ENCODE data around the gene NOX1. TPM values are rescaled to one million over a fixed set of nuclear protein-coding genes. Genes with fewer than 3 reads are reported as not detected.
"Not testable (repeated sequence)": the region's sequence is repeated elsewhere in the genome, so short reads cannot be mapped to it uniquely, and the experiment has no call there.

The NOX1 gene
- total RNA-seq, 2 experiments from 2014 or later: not detected

DNA sequence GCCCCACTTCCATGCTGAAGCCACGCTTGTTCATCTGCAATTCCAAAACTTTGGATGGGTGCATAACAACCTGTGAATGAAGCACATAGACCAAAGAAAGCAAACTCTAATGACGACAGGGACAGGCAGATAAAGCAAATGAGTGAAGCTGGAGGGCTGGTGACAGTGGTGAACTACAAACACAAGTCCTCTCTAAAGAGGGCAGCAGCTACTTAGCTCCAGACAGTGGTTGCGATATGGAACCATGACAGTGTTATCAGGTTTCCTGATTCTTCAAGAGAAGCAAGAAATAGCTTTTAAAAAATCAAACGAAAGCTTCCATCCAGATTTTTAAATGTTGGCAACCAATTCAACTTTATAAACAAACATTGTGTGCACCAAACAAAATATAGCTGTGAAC is 23.8 kb downstream of the NOX1 start:
- H3K9me3 Mint-ChIP-seq: no peaks in the 10 kb centered on the region
- H3K27me3 Mint-ChIP-seq: no peaks in the 10 kb centered on the region
- H3K4me3 Mint-ChIP-seq: no peak overlapping the region
- H3K27ac Mint-ChIP-seq: no peak overlapping the region
- DNase-seq: no peak
- no peaks in the 10 kb centered on the region for H3K4me1 Mint-ChIP-seq
- no peaks in the 10 kb centered on the region for H3K36me3 Mint-ChIP-seq

DNA sequence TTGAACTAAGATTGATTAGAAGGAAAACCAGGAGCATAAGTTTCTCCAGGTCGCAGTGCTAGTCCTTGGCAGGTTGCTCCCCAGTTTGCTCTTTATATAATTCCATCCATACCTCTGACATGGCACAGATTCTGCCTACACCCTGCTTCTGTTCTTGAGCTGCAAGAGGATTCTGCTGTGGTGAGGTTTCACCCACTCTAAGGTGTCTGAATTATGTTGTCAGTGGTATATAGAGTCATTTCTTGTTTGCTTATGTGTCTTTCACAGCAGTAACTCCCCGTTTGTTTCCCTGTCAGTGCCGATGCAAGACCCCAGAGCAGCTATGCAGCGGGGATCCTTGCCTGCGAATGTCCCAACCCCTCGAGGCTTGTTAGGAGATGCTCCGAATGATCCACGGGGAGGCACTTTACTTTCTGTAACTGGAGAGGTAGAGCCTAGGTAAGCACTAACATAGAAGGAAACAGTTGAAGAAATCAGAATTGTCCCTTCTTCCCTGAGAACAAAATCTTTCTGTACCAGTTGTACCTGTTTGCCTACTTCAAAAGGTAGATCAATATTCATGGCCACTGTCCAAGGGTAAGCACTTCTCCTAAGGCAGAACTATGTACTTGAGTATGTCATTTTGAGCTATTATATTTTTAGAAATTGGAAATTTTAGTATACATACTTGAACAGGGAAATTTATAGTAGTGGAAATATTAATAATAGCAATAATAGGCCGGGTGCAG is 42.8 kb downstream of the NOX1 start:
- no peak for DNase-seq
- Mint-ChIP-seq H3K27ac (peak overlapping the region; percentile 97), H3K4me1 (peaks cover 28% of the 10 kb centered on the region), H3K36me3 (peaks cover 40% of the 10 kb centered on the region), H3K4me3 (no peak overlapping the region), H3K27me3 (no peaks in the 10 kb centered on the region), H3K9me3 (no peaks in the 10 kb centered on the region)

DNA sequence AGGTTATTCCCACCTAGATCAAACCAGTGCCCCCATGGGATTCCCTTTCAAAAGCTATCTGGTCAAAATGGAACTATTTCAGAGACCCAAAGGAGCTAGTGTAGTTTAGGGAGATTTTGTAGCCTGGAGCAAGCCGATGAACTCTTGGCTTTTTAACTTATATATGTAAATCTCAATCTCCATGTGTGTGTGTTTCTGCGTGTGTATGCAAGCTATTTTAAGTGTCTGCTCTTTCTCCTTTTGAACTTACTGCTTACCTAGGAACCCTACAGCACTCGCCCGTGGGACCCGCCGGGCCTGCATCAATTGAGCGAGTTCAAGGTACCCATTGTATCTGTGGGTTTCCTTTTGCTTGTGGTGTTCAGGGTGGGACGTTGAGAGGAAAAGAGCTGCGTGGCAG is 43.6 kb downstream of the NOX1 start:
- no peaks in the 10 kb centered on the region for H3K27me3 Mint-ChIP-seq
- H3K36me3 Mint-ChIP-seq: peaks cover 41% of the 10 kb centered on the region

DNA sequence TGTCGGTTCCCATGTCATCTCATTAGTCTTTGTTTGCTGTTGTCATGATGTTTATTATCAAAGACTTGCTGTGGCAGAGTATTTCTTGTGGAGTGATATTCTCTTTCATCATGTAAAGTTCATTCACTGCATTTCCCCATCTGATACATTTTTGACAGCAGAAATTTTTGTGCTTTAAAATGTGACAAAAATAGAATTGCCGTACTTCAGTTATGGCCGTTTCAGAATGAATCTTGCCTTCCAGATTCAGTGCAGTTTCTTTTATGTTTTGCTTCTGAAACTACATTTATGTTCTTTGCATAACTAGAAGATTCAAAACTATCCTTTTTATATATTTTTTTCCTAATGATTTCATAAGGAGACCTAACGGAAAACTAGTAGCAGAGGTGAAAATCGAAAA is 44.0 kb downstream of the NOX1 start:
- peaks cover 41% of the 10 kb centered on the region for H3K36me3 Mint-ChIP-seq
- H3K27ac Mint-ChIP-seq: peak overlapping the region; percentile 97
- DNase-seq: no peak
- no peaks in the 10 kb centered on the region for H3K9me3 Mint-ChIP-seq
- H3K27me3 Mint-ChIP-seq: no peaks in the 10 kb centered on the region
- peaks cover 28% of the 10 kb centered on the region for H3K4me1 Mint-ChIP-seq
- peak overlapping the region; percentile 63 for H3K4me3 Mint-ChIP-seq

More for the DNA sequence above, 43.6 kb downstream of the NOX1 start:
- Mint-ChIP-seq H3K9me3 (no peaks in the 10 kb centered on the region), H3K4me1 (peaks cover 28% of the 10 kb centered on the region), H3K27ac (peak overlapping the region; percentile 97), H3K4me3 (peak overlapping the region; percentile 56)
- DNase-seq: no peak

DNA sequence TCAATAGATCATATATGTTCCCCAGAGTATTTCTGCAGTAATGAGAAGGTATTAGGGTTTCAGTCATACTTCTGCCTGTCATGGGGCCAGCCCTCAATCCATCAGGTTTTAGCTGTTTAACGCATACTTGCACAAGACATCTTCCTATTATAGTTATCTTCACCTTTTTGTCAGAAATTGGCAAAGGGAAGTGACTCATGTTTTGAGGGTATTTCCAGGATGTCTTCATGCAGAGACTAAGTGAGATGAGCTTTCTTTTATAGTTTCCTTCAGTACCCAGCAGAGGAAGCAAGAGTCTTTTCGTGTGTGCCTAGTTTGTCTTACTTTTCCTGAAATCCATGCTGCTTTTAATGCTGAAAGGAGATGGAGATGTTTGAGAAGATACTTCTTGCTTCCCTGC is 44.4 kb downstream of the NOX1 start:
- no peaks in the 10 kb centered on the region for H3K27me3 Mint-ChIP-seq
- H3K4me1 Mint-ChIP-seq: peaks cover 28% of the 10 kb centered on the region
- peak overlapping the region; percentile 63 for H3K4me3 Mint-ChIP-seq
- peak overlapping the region; percentile 97 for H3K27ac Mint-ChIP-seq
- DNase-seq: peak; percentile 1
- no peaks in the 10 kb centered on the region for H3K9me3 Mint-ChIP-seq
- peaks cover 41% of the 10 kb centered on the region for H3K36me3 Mint-ChIP-seq

DNA sequence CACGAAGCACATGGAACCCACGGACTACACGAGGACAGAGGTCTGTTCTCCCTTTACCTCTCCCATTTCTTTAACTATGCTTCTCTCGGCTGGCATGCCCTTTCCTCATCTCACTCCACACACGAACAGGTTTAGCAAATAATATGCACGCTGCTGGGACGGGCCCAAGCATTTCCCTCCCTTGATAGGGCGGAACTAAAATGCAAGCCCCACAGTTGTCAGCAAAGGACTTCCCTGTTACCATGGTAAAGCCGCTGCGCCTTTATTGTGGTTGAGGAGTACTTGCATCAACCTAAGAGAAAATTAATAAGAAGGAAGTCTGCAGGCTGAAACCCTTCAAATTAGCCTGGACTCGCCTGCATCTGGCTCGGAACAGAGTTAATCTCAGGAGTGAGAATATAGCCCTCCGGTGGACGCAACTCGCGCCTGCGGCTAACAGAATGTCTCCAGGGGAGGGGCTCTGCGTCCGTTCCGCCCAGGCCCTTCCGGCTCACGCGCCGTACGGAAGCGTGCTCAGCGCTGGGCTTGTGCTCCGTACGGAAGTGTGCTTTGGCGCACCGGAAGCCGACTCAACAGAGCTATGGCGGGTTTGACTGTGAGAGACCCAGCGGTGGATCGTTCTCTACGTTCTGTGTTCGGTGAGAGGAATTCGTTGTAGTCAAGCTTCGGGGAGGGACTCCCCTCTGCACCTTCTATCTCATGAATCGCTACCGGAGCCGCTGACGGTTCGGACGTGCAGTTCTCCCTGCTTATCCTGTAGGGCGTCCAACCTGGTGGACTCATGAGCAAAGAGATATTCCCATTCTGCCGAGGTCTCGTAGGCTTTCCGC is 54.1 kb downstream of the NOX1 start, which contains the start of gene CSTF2:
TSS of gene CSTF2 (plus strand) at position 555 of the 830 bp plus-strand sequence. CDS start at position 581, 26 bp downstream.
- no peaks in the 10 kb centered on the region for H3K4me1 Mint-ChIP-seq
- peaks cover 12% of the 10 kb centered on the region for H3K36me3 Mint-ChIP-seq
- peak within 1 kb of the TSS; percentile 98 for H3K27ac Mint-ChIP-seq
- peak within 1 kb of the TSS; percentile 89 for H3K4me3 Mint-ChIP-seq
- H3K9me3 Mint-ChIP-seq: no peaks in the 10 kb centered on the region
- DNase-seq: peak; percentile 79
- H3K27me3 Mint-ChIP-seq: peaks cover 4% of the 10 kb centered on the region

DNA sequence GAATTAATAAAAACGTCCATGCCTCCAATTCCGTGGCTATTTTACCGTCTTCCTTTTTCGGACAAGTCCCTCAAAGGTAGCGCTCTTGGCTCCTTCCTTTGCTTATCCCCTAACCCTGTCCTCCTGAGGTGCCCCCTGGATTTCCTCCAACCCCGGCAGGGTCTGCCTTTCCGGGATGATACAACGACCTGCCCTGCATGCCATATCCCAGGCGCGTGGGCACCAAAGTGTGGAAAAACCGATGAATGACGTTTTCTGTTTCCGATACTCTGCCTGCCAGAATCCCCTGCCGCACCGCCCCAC is 54.7 kb downstream of the NOX1 start:
- H3K4me3 Mint-ChIP-seq: peak overlapping the region; percentile 89
- H3K9me3 Mint-ChIP-seq: no peaks in the 10 kb centered on the region
- peaks cover 12% of the 10 kb centered on the region for H3K36me3 Mint-ChIP-seq
- H3K4me1 Mint-ChIP-seq: no peaks in the 10 kb centered on the region
- H3K27me3 Mint-ChIP-seq: peaks cover 4% of the 10 kb centered on the region
- peak; percentile 45 for DNase-seq
- H3K27ac Mint-ChIP-seq: peak overlapping the region; percentile 98

DNA sequence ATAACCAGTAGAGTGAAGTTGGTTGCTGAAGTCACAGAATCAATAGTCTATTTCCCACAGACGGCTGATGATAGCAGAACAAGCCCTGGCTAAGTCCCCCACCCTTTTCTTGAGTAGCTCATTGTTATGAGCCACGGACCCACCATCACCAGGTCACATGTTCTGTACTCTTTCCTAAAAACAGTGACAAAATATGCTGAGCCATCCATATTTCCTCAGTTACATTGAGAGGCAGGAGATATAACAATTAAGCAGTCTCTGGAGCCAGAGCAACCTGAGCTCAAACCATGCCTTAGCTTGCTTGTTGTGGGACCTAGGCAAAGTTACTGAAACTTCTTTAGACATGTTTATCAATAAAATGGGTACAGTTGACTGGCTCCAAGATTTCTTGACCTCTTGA is 56.8 kb downstream of the NOX1 start:
- Mint-ChIP-seq H3K4me1 (no peaks in the 10 kb centered on the region), H3K36me3 (peaks cover 6% of the 10 kb centered on the region), H3K4me3 (no peak overlapping the region), H3K27ac (no peak overlapping the region), H3K27me3 (peaks cover 5% of the 10 kb centered on the region), H3K9me3 (no peaks in the 10 kb centered on the region)
- no peak for DNase-seq

DNA sequence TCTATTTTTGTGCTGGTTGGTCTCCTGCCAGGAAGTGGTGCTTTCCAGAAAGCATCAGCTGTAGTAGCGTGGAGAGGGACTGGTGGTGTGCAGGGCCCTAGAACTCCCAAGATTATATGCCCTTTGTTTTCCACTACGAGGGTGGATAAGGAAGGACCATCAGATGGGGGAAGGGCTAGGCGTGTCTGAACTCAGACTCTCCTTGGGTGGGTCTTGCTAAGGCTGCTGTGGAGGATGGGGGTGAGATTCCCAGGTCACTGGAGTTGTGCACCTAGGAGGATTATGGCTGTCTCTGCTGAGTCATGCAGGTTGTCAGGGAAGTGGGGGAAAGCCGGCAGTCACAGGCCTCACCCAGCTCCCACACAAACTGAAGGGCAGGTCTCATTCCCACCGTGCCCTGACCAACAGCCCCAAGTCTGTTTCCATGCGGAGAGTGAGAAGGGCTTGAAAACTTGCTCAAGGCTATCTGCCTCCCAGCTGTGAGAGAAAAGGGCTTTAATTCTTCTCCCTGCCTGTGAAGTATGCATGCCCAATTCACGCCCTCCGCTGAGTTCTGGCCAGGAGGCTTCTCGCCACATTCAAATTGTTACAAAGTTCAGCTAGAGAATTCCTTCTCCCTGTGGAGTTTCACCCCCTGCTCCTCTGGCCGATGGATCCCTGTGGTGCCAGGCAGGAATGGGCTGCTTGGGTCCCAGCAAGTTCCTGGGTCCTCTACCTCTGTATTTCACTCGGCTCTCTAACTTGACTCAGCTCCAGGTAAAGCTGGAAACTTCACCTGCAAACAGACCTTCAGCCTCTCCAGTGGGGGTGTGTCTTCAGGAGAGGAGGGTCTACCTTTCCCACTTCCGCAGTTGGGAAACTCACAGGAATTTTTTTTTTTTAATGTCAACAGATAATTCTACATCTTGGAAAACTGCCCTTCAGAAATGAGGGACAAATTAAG is 61.7 kb downstream of the NOX1 start:
- Mint-ChIP-seq H3K27me3 (peaks cover 27% of the 10 kb centered on the region), H3K27ac (no peak overlapping the region), H3K4me3 (no peak overlapping the region), H3K9me3 (peaks cover 5% of the 10 kb centered on the region), H3K36me3 (no peaks in the 10 kb centered on the region), H3K4me1 (no peaks in the 10 kb centered on the region)
- no peak for DNase-seq

DNA sequence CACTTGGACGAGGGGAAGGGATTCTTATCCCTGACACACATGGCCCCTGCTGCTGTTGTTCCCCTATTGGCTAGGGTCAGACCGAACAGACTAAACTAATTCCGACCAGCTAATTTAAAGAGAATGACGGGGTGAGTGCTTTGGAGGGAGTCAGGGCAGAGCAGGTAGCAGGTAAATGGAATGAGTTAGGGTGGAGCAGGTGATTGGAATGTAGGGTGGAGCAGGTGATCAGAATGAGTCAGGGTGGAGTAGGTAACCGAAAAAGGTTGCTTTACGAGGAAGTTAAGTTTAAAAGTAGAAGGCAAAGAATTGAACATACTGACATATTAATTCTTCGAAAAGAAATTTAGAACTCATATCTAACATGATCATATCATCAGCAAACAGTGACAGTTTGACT is 65.9 kb downstream of the NOX1 start:
- H3K9me3 Mint-ChIP-seq: peaks cover 18% of the 10 kb centered on the region
- not testable (repeated sequence) for H3K27ac Mint-ChIP-seq, DNase-seq, H3K4me1 Mint-ChIP-seq, H3K36me3 Mint-ChIP-seq, H3K4me3 Mint-ChIP-seq
- H3K27me3 Mint-ChIP-seq: peaks cover 27% of the 10 kb centered on the region

DNA sequence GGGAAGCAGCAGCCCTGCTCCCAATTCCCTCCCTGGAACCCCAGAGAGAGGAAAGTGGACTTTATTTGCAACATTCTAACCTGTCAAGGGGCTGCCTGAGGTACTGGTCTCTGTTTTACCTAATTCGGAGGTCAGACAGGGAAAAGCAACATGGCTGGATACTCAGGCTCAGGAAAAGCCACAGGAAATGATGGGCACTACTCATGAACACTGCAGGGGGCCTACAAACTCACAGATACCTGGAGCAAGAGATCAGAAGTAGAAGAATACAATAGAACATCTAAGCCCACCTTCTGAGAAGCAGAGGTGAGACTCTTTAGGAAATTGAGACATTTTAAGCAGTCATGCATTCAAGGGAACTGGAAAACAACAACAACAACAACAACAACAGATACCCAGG is 69.4 kb downstream of the NOX1 start:
- DNase-seq: no peak
- Mint-ChIP-seq H3K4me1 (no peaks in the 10 kb centered on the region), H3K4me3 (no peak overlapping the region), H3K36me3 (no peaks in the 10 kb centered on the region), H3K27ac (no peak overlapping the region), H3K27me3 (peaks cover 6% of the 10 kb centered on the region), H3K9me3 (peaks cover 17% of the 10 kb centered on the region)

DNA sequence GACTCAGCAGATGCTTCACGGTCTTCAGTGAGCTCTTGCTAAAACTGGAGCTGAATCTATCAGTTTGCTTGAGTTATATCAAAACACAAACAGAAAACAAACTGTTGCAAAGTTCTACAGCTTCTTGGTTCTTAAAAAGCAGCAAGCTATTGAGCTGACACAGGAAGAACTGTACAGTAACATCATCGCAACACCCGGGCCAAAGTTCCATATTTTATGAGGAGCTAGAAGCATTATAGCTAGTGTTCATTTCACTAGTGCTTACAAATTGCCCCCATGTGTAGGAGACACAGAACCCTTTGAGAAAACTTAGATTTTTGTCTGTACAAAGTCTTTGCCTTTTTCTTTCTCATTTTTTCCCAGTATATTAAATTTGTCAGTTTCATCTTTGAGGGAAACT is 71.3 kb downstream of the NOX1 start:
- peaks cover 13% of the 10 kb centered on the region for H3K9me3 Mint-ChIP-seq
- H3K4me1 Mint-ChIP-seq: no peaks in the 10 kb centered on the region
- DNase-seq: no peak

DNA sequence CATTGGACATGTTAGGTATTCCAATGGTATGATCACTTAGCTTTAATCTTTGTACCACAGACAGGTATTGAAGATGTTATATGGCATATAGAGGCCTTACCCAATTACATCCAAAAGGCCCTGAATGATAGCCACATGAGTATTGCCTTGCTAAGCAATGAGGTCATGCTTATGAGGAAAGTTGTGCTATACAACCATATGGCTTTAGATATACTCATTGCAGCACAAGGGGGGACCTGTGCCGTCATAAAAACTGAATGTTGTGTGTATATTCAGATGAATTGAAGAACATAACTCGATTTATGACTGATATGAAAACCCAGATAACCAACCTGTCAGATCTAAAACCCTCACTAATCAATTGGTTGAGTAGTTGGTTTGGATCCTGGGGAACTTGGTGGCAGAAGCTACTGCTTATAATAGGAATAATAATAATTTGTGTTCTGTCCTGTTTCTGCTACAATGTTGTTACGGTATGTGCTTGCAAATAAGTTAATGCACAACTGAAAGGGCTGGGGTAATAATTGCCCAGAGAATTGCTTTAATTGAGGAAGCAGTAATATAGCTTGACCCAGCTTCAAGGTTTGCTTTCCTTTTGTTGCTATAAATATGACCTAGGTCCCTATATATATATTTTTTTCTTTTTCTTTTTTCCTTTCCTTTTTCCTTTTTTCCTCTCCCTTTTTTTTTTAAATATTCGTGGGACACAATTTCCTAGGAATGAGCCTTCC is 75.5 kb downstream of the NOX1 start:
- H3K27me3 Mint-ChIP-seq: no peaks in the 10 kb centered on the region
- no peak overlapping the region for H3K4me3 Mint-ChIP-seq
- no peaks in the 10 kb centered on the region for H3K36me3 Mint-ChIP-seq
- H3K9me3 Mint-ChIP-seq: no peaks in the 10 kb centered on the region
- H3K4me1 Mint-ChIP-seq: no peaks in the 10 kb centered on the region
- H3K27ac Mint-ChIP-seq: no peak overlapping the region
- no peak for DNase-seq

More for the DNA sequence above, 71.3 kb downstream of the NOX1 start:
- Mint-ChIP-seq H3K36me3 (no peaks in the 10 kb centered on the region), H3K27ac (no peak overlapping the region), H3K27me3 (peaks cover 4% of the 10 kb centered on the region), H3K4me3 (no peak overlapping the region)

DNA sequence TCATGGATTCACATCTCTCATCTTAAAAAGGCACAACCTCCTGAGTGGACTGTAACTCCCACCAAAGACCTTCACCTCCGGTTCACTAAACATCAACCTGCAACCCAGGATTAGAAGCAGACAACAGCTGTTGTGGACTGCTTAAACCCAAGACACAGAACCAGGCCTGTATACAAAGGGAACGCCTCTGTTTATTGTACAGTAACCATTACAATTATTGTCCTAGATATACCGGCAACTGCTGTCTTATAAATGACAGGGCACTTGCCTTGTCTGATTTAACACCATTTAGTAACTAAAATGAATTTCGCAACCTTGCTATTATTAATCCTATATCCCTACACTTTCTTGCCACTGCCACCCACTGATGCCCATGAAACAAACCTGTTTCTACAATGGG is 76.8 kb downstream of the NOX1 start:
- no peak for DNase-seq
- no peak overlapping the region for H3K27ac Mint-ChIP-seq
- H3K9me3 Mint-ChIP-seq: no peaks in the 10 kb centered on the region
- H3K27me3 Mint-ChIP-seq: no peaks in the 10 kb centered on the region
- H3K36me3 Mint-ChIP-seq: no peaks in the 10 kb centered on the region
- no peak overlapping the region for H3K4me3 Mint-ChIP-seq
- no peaks in the 10 kb centered on the region for H3K4me1 Mint-ChIP-seq

Measured in activated naive CD8-positive, alpha-beta T cell treated with anti-CD3 and anti-CD28 coated beads for 36 hours (primary cell).